Activated CD8-positive, alpha-beta memory T cell treated with anti-CD3 and anti-CD28 coated beads for 24 hours (primary cell): Measurements from ENCODE around the gene ITGB2.

Source experiments
- DNase-seq: peaks from one replicate; pipeline ENCODE4 v3.0.0-alpha.2; 2020

The ITGB2 gene

DNA sequence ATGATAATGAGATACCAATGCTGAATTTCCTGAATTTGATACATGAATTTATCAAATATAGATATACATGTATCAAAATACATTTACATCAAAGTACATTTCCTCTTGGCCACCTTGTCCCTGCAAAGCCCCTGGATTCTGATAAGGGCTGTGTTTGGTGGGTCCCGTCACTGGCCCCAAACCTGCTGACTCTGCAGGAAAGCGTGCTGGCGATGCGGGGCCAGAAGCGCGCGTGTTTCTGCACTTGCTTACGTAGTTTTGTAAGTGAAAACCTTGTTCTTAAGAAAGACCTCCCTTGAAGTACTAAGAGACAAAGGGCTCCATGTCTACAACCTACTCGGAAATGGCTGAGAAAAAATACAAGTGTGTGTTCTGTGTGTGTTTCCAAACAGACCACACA is 11.0 kb downstream of the ITGB2 start:
- no peak for DNase-seq

DNA sequence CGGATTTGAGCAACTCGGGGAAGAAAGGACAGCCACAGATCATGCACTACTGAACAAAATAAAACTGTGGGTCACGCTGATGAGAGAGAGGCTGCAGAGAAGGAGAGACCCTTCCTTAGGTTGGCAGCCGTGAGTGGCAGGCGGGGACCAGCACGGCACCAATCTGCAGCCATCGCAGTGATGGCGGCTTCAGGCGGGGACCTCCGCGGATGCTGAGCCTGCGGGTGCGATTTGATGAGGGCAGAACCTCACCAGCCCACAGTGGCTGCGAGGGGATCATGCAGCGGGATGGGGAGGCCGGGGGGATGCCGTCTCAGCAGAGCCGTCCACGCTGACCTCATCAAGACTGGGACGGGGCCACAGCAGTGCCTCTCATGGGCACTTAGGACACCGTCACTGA is 11.8 kb downstream of the ITGB2 start:
- DNase-seq, result no peak

DNA sequence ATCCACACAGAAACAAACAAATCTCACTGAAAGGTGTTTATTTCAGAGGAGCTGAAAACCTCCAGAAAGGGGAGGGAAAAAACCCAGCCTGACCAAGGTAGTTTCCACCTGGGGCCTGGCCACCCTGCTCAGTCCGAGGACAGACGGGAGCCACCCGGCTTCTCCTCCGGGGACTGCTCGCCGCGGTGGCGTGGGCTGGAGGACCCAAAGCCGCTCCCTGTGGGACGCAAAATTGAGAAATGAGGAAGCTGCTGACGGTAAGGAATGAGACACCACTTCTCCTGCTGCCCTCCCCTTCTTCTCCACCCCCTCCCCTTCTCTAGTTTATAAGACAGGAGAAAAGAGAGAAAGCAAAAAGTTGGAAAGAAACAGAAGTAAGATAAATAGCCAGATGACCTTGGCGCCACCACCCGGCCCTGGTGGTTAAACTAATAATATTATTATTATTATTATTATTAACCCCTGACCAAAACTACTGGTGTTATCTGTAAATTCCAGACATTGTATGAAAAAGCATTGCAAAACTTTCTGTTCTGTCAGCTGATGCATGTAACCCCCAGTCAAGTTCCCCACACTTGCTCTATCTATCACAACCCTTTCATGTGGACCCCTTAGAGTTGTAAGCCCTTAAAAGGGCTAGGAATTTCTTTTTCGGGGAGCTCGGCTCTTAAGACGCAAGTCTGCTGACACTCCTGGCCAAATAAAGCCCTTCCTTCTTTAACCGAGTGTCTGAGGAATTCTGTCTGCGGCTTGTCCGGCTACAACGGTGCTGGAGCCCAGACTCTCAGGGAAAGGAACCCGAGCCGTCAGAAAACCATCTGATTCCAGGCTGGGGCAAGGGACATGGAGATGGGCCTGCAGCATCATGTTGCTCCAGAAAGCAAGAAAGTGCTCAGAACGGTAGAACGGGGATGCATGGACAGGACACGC is 12.5 kb downstream of the ITGB2 start:
- DNase-seq, result no peak

DNA sequence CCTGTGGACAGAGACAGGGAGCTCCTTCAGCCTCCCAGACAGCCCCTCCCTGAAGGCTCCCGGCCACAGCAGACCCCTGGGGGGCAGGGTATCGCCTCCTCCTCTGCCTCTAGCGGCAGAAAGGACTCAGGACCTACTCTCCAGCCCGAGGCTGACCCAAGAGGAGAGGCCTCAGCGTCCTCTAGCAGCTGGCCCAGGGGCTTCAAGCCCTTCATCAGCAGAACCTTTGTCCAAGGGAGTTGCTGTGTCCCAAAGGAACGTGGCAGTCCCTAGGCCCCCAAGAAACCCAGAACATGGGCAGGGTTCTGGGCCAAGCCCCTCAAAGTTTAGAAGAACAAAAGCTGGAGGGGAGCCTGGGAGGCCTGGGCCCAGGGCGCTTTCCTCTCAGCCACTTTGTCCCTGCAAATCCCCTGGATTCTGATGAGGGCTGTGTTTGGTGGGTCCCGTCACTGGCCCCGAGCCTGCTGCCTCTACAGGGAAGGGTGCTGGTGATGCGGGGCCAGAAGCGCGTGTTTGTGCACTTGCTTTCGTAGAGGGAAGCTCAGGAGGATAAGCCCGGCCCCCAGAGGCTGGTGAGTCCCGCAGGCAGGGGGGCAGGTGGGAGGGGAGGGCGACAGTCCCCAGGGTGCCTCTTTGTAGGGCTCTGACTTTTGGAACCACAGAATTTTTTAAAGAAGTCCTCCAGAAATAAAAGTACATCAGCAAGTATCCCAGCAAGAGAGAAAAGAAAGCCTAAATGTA is 13.3 kb downstream of the ITGB2 start:
- DNase-seq, result no peak

DNA sequence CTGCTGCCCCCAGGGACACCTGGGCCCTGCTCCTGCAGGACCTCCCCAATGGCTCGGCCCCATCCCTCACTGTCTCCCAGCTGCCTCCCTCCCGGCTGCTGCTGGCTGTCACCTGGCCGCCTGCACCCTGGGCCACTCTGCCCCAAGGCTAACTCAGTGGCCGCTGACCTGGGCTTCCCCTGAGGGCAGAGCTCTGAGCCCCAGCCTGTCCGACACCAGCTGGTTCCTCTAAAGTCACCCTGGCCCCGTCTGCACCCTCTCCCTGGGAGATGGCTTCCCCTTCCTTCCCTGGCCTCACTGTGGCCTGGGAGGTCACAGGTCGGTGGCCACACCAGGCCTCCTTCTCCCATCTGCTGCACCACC is 15.0 kb downstream of the ITGB2 start:
- no peak for DNase-seq

DNA sequence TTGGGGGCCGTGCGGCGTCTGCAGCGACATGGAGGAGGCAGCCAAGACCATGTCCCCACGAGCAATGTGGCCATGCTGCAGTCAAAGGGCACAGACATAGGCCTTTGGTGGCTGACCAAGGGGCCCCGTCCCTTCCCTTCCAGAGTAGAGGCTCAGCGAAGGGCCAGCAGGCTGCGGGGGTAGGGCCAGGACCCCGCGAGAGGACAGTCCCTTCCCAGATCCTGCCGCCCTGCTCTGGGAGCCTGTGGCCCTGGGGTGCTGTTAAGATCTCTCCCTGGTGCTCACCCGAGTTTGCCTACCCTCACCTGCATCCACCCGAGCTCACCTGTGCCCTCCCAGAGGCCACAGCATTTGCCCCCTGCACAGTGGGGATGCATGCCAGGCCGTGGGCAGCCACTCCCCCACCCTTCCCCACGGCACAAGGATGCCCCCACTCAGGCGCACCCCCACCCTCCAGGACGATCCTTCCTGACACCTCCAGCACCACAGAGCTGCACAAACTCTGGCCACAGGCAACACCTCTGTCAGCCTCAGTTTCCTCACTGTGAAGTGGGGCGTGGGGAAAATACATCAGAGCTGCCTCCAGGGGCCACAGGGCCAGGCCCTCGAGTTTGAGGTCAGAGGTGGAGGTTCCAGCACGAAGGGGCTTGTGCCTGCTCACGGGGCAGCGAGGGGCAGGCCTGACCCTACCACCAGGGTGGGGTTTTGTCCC is 15.5 kb downstream of the ITGB2 start:
- DNase-seq, result no peak

DNA sequence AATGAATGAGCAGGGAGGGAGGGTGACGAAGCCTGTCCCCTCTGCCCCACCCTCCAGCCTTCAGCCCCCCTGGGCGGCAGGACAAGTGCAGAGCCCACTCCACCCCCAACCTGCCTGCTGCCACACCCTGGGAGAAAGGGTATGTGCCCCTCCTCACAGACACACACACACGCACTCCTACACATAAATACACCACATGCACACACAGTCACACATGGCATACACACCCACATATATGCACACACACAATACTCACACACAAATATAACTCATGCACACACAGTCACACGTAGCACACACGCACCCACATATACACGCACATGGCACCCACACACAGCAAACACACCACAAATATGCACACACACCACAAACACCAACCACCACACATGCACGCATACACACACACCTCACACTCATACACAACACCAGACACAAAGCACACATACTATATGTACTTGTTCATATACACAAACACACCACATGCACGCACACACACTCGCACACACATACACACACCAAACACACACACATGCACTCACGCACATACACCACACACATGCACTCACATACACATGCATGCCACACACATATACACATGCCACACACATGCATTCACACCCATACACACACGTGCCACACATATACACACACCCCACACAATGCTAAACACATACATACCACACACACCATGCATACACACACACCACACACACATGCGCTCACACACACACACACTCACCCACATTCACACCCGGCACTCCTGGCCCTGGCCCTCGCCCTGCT is 16.4 kb downstream of the ITGB2 start:
- no peak for DNase-seq

DNA sequence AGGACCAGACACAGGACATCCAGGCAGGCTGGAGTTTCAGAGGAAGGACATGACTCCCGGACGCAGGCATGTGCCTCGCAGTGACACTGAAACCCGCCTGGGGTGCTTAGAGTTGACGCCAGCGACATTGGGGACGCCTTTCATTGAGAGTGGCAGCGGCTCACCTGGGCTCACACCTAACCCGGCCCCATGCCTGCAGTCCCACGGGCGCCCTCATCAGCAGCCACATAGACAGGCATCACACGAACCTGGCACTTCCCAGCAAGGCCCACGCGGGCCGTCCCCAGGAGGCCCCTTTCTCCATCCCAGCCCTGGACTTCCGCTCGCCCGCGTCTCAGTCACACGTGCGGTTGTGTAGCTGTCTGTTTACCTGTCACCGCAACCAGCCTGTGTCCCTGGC is 17.0 kb downstream of the ITGB2 start:
- no peak for DNase-seq

DNA sequence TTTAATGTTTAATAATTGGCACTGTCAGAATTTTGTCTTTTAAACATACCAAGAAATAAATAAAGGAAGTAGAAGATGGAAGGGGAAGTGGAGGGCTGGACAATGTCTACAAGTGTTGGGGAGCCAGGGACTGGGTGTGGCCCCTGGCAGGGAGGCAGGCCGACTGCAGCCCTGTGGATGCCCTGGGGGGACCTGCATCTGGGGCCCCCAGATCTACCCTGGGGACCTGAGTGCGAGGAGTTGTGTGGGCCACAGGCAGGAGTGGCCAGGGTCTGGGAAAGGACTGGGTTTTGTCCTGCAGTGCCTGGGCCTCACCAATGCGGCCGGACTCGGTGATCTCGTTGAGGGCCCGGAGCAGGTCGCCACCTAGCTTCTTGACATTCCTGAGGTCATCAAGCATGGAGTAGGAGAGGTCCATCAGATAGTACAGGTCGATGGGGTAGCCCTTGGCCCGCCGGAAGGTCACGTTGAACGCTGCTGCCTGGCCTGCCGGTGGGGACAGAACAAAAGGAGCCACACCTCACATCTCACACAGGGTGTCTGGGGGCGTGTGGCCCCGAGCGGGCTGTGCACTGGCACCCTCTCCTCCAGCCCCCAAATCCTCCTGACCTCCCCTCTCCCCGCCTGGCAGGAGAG is 17.5 kb downstream of the ITGB2 start:
- DNase-seq, result no peak

DNA sequence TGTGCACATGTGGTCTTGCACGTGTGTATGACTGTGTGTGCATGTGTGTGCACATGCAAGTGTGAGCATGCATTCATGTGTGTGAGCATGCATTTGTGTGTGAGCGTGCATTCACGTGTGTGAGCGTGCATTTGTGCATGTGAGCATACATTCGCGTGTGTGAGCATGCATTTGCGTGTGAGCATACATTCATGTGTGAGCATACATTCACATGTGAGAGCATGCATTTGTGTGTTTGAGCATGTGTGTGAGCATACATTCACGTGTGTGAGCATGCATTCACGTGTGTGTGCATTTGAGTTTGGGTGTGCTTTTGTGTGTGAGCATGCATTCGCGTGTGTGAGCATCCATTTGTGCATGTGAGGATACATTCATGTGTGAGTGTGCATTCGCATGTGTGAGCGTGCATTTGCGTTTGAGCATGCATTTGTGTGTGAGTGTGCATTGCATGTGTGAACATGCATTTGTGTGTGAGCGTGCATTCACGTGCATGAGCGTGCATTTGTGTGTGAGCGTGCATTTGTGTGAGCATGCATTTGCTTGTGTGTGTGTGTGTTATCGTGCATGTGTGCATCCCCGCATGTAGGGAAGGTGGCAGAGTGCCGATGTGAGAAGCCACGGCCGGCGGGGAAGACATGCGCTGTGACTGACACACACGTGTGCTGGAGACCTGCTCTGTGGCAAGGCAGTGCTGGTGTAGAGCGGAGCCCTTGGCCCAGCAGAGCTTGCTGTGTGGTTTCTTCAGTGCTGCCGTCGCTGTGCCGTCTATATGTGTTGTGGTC is 18.2 kb downstream of the ITGB2 start:
- DNase-seq, result no peak

DNA sequence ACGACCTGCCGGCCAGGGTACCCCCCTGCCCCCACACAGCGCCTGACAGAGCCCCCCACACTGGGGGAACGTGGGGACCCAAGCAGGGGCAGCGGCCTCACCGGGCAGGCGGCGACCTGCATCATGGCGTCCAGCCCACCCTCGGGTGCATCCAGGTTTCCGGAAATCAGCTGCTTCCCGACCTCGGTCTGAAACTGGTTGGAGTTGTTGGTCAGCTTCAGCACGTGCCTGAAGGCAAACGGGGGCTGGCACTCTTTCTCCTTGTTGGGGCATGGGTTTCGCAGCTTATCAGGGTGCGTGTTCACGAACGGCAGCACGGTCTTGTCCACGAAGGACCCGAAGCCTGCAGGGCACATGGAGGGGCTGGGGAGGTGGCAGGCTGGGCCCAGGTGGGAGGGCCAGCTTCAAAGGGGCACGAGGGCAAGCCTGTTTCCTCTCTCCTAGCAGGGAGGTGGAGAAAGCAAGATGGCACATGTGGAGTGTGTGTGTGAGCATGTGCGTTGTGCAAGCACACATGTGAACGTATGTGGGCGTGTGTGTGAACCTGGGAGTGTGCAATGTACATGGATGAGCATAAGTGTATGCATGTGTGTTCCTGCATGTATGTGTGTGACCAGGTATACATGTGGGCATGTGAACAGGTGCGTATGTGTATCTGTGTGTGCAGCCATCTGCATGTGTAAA is 19.2 kb downstream of the ITGB2 start:
- DNase-seq, result no peak

DNA sequence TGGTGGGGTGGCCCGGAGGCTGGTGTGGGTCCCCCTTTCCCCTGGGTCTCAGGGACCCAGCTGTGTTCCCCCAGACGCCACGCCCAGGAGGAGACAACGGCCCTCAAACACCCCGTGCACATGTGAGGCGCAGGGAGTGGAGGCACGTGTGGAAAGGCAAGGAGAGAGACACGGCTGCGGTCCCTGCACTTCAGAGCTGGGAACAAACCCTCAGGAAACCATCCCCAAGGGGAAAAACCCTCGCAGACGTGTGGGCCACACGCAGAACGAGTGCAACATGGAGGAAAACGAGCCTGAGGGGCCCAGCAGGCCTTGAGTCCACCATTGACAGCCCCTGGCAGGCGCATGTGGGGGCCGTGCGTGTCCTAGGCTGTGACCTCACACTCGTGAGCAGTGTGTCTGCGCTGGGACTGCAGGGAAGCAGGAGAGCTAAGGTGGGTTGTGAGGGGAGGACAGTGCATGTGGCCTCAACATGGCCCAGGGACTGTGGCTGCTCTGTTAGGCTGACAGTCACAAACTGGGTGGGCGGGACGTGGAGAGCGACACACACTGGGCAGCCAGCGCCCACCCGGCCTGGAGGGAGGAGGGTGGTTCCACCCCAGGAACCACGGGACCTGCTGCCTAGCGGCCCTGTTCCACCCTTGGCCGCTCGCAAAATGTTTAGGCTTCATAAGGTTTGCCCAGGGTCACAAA is 20.0 kb downstream of the ITGB2 start:
- no peak for DNase-seq

DNA sequence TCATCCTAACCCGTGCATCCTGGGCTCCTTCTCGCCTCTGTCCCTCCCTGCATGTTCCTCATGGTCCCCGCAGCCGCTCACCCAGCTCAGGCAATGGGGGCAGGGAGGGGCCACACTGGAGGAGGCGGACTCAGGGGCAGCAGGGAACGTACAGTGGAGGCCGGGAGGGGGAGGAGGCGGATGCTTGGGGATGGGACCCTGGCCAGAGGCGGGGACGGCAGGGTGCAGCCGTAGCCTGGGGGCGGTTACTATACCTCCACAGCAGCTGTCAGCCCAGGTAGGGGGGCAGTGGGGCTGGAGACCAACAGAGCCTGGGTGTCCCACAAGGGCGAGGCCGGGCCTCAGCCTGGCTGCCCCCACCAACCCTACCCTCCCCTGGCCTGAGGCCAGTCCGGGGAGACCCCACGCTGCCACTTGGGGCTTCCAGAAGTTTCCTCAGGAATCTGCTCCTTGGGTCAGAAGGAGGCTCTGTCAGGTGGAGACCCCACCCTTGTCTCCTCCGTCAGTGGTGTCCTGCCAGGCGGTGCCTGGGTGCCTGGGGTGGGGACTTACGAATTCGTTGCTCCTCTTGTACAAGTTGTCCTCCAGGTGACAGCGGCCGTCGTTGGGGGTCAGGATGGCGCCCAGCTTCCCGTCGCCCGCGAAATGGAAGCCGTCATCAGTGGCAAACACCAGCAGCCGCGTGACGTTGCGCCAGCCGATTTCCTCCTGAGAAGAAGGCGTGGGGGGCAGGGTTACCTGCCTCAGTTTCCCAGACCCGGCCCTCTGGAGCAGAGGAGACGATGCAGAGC is 20.7 kb downstream of the ITGB2 start:
- DNase-seq, result no peak

DNA sequence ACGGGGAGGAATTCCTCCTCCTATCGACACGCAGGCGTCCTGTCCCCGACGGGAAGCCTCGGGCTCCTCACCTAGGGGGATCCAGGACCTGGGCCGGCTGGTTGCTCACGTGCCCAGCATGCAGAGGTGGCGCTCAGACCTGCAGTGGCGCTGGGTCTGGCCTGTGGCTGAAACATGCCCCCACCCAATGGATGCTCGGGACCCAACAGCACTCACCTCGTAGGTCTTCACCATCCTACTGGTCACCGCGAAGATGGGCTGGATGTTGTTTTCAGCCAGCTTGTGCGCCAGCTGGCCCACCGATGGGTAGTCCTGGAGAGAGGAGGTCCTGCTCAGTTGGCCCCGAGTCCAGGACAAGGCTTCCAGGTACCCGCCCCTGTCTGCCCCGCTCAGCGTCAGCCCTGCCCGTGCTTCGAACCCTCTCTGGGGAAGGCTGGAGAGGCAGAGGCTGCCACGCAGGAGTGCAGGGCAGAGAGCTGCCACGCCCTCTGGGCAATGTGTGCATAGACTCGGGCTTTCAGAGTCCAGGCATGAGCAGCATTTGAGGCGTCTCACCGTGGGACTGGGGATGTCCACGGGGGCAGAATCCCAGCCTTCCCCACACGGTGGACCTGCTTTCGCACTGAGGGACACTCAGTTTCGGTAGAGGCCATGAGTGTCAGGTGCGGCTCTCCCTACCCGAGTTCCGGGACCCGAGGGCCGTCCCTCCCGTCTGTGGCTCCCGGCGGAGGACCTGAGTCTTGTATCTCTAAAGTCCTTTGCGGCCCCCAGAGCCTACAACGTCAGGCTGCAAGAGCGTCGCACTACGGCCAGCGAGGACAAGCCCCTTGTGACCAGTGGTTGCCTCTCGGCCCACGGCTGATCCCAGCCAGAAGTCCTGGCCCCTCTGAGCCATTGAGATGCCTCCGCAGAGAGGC is 21.6 kb downstream of the ITGB2 start:
- no peak for DNase-seq

DNA sequence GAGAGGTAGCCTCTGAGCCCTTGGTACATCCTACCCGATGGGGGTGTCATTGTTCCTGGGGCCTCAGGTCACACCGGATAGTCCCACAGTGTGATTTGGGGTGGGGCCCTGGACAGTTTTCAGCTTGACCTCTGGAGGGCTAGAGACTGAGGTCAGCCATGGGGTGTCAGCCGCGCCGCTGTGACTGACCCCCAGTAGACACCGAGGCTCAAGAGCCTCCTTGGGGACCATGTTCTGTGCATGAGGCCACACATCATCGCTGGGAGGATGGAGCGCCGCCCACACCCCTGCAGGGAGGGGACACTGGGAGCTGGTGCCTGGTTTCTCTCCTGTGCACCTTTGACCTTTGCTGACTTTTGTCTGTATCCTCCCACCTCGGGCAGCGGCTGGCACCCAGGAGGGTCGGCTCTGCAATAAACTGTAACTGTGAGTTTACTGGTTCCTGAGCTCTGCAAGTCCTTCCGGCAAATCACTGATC is 22.6 kb downstream of the ITGB2 start:
- DNase-seq, result no peak

DNA sequence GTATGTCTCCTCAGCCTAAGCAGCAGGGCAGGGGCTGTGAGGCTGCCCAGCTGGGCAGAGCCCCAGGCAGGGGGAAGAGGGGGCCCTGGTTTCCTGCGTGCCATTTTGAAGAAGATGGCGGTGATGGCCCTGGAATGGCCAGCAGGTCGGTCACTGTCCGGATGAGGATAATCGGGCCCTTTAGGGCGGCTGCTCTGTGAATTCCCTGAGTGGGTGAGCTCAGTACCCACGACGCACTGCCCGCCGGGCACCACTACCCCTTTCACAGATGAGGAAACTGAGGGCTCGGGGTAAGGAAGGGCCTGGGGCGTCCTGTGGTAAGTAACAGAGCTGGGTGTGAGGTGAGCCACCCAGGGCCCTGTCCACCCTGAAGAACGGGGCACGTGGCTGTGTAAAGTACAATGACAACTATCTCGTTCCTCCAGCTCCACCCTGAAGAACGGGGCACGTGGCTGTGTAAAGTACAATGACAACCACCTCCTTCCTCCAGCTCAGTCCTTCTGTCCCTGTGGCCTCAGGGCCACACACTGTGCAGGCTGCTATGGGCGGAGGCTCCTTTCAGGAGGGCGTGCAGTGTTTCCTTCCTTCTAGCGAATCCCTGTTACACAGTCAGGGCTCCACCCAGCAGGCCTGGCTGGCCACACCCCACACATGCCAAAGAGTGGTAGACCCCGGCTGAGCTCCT is 23.2 kb downstream of the ITGB2 start:
- no peak for DNase-seq

DNA sequence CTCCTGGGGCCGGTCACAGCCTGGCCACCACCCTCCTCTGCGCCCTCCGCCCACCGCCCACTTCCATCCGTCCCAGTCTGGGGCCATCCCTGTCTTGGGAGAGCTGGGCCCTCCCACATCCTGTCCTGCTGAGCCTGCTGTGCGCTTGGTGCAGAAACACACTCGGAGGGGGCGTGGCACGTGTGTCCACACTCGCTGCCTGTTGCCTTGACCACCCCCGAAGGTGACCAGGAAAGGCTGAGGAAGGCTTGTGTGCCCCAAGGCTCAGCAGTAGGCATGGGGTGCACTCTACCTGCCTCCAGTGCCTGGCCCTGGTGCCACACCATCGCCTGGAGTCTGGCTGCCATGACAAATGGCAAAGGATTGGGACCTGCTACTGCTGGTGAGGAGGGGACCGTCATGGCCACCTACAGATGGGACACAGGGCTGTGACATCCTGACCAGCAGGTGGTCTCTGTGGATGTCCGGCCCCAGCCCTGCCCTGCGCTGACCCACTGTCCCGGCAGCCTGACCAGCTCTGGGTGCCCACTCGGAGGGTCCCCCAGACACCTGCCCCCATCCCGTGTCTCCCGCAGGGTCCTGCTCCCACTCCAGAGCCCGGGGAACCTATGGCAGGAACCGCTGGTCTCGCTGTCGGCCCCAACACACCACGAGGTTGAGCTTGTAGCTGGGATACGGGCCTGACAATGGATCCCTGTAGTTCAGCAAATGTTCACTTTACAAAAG is 24.0 kb downstream of the ITGB2 start:
- DNase-seq, result no peak
